ENCODE measurements around the gene AMBRA1.
A peak's percentile ranks its signal among the peaks of the same experiment; 100 is the strongest.

Gene AMBRA1

DNA sequence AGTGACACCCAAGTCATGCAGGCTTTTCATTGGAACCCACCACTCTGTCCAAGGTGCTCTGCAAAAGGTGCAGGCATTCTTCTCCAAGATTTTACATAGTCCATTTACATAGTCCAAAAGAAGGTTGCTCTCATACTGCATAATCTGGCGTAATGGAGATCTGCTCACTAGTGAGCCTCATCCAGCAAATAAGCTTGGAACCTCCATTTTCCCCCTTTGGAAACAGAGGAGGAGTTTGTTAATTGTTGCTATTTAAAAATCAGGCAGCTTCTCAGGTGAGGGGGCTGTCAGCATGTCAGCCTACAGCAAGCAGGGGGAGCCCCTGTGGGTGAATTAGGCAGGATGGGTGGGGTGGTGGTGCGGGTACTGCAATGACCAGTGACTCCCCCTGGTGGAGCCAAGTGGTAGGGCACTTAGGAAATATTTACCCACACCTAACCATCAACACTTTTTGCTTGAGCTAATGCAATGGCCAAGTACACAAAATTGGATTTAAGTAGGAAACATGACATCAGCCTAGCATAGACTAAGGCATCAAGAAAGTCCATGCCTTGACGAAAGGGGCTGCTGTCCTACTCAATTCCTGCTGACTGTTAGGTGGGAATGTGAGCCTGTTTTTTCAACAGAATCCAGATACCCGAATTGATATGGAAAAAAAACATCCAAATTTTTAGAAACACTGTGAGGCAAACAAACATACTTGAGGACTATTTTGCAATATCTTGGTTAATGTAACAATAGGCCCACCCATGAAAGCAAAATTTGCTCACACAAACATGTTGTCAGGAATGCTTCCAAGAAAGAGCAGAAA, 64.5 kb downstream of the AMBRA1 start:
- TF ChIP-seq, protein P1, sequence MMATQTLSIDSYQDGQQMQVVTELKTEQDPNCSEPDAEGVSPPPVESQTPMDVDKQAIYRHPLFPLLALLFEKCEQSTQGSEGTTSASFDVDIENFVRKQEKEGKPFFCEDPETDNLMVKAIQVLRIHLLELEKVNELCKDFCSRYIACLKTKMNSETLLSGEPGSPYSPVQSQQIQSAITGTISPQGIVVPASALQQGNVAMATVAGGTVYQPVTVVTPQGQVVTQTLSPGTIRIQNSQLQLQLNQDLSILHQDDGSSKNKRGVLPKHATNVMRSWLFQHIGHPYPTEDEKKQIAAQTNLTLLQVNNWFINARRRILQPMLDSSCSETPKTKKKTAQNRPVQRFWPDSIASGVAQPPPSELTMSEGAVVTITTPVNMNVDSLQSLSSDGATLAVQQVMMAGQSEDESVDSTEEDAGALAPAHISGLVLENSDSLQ (IDR thresholded peaks at IDR 0.05), result no peak
- TF ChIP-seq NFRKB (IDR thresholded peaks at IDR 0.05) (no peak), FOXK2 (IDR thresholded peaks at IDR 0.05) (no peak), SUZ12 (IDR thresholded peaks at IDR 0.05) (no peak), SP1 (IDR thresholded peaks at IDR 0.05) (no peak), FOXA1 (IDR thresholded peaks at IDR 0.05) (no peak), BHLHE40 (IDR thresholded peaks at IDR 0.05; ENCODE audit: borderline replicate concordance) (no peak), TARDBP (IDR thresholded peaks at IDR 0.05) (no peak), ARNT (IDR thresholded peaks at IDR 0.05) (no peak), HDGF (IDR thresholded peaks at IDR 0.05; ENCODE audit: borderline replicate concordance) (no peak), LEF1 (IDR thresholded peaks at IDR 0.05; ENCODE audit: borderline replicate concordance) (no peak), ZNF384 (IDR thresholded peaks at IDR 0.05) (no peak), ELF4 (IDR thresholded peaks at IDR 0.05) (no peak), L3MBTL2 (conservative IDR thresholded peaks at IDR 0.05) (no peak)
- ChIA-PET POLR2A (interaction anchor here (0.6 to 1.1 kb wide), 2 partner anchors 65 to 286 kb away, joined by 3 read pairs; partner anchors contain the start of gene AMBRA1), CTCF (interaction anchor here (0.6 to 1.6 kb wide), 15 partner anchors 11 to 678 kb away, joined by 3 to 16 read pairs (median 4); partner anchors contain the start of gene CHRM4)
- peak; percentile 83 for DNase-seq (ENCODE audit: extremely low spot score)

DNA sequence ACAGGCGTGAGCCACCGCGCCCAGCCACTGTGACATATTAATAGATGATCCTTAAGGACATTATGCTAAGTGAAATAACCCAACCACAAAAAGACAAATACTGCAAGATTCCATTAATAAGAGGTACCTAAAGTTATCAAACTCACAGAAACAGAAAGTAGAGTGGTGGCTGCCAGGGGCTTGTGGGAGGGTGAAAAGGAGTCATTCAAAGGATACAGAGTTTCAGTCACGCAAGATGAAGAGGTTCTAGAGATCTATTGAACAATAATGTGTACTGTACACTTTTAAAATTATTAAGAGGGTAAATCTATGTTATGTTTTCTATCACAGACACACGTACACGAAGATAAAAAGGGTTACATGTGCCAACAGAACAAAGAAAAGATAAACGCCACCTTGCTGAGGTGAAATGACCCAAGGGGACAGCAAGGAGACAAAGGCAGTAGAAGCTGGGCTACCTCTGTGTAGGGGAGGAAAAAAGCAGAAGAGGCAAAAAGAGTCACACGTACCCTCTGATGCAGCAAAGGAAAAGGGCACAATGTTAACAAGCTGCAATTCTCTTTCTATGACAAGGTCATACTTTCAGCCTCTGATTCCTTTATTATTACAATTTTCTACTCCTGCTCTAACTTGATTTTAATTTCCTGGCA, 65.3 kb downstream of the AMBRA1 start:
- ChIA-PET CTCF (interaction anchor here (0.8 to 1.6 kb wide), 9 partner anchors 10 to 177 kb away, joined by 3 to 16 read pairs (median 5); partner anchors contain the start of gene CHRM4), POLR2A (interaction anchor here (1.1 kb wide), 1 partner anchor 65 kb away, joined by 3 read pairs; the partner anchor contains the start of gene AMBRA1)
- DNase-seq (ENCODE audit: extremely low spot score), result no peak
- no peak for TF ChIP-seq HDGF (IDR thresholded peaks at IDR 0.05; ENCODE audit: borderline replicate concordance)
- no peak for TF ChIP-seq SP1 (IDR thresholded peaks at IDR 0.05)
- no peak for TF ChIP-seq ELF4 (IDR thresholded peaks at IDR 0.05)

DNA sequence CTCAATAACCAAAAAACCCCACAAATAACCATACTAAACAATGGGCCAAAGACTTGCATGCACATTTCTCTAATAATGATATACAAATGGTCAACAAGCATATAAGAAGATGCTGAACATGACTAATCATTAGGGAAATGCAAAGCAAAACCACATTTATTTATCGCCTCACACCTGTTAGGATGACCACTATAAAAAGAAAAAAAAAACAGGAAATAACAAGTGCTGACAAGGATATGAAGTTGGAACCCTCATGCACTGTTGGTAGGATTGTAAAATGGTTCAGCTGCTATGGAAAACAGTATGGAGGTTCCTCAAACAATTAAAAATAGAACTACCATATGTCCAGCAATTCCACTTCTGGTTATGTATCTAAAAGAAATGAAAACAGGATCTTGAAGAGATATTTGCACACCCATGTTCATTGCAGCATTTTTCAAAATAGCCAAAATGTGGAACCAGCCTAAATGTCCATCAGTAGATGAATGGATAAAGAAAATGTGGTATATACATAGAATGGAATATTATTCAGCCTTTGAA, 66.2 kb downstream of the AMBRA1 start:
- TF ChIP-seq CTBP1 (IDR thresholded peaks at IDR 0.05; ENCODE audit: borderline replicate concordance) (no peak), ARNT (IDR thresholded peaks at IDR 0.05) (no peak), ELF4 (IDR thresholded peaks at IDR 0.05) (no peak), NFRKB (IDR thresholded peaks at IDR 0.05) (no peak), SUZ12 (IDR thresholded peaks at IDR 0.05) (no peak), SP1 (IDR thresholded peaks at IDR 0.05) (no peak)
- POLR2A ChIA-PET, result no interaction called here
- no peak for DNase-seq (ENCODE audit: extremely low spot score)
- CTCF ChIA-PET, result no interaction called here

DNA sequence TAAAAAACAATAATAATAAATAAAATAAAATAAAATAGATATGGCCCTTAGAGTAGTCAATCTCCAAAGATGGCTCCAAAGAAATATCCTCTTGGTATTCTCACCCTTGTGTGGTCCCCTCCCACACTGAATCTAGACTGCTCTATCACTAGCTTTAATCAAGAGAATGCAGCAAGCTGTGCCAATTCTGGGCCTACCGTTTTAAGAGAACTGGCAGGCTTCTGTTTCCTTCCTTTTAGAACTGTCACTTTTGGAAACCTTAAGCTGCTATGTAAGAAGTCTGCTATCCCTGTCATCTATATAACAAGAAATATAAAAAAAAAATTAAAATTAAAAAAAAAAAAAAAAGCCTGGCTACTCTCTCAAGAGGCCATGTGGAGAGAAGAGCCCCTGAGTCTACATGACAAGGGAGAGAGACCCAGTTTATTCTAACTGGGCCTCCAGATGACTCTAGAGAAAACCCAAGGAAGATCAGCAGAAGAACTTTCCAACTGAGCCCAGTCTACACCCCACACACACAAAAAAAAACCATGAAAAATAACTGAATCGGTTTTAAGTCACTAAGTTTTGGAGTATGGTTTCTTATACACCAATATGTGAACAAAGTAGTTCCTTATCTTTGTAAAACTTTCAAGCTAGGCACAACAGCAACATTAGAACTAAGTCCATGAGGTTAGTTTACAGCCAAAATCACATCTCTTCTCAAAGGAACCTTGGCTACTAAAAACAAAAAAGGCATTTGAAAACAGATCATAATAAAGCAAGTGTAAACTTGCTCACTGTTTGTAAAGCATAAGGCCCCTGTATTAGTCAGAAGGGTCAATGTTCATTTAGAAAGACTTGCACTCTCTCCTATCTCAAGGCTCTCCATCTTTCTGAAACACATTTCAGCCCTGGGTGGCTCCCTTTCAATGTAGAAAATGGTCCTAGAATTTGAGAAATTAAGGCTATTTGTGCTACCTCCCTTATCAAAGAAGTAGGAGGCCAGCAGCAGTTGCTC, 67.3 kb downstream of the AMBRA1 start:
- no peak for DNase-seq (ENCODE audit: extremely low spot score)
- POLR2A ChIA-PET, result no interaction called here
- CTCF ChIA-PET, result interaction anchor here (0.5 kb wide), 1 partner anchor 12 kb away, joined by 3 read pairs; no protein-coding TSS in a partner anchor
- TF ChIP-seq FOXA1 (IDR thresholded peaks at IDR 0.05) (no peak), SP1 (IDR thresholded peaks at IDR 0.05) (no peak), TARDBP (IDR thresholded peaks at IDR 0.05) (no peak), BHLHE40 (IDR thresholded peaks at IDR 0.05; ENCODE audit: borderline replicate concordance) (no peak), LEF1 (IDR thresholded peaks at IDR 0.05; ENCODE audit: borderline replicate concordance) (no peak), CTBP1 (IDR thresholded peaks at IDR 0.05; ENCODE audit: borderline replicate concordance) (no peak), NFRKB (IDR thresholded peaks at IDR 0.05) (no peak), FOXM1 (IDR thresholded peaks at IDR 0.05; ENCODE audit: borderline replicate concordance) (no peak), HDGF (IDR thresholded peaks at IDR 0.05; ENCODE audit: borderline replicate concordance) (no peak), SUZ12 (IDR thresholded peaks at IDR 0.05) (no peak), L3MBTL2 (conservative IDR thresholded peaks at IDR 0.05) (no peak), ELF4 (IDR thresholded peaks at IDR 0.05) (no peak), ZNF384 (IDR thresholded peaks at IDR 0.05) (no peak), ARNT (IDR thresholded peaks at IDR 0.05) (no peak), FOXK2 (IDR thresholded peaks at IDR 0.05) (no peak)
- TF ChIP-seq, protein P1 (IDR thresholded peaks at IDR 0.05), result no peak

DNA sequence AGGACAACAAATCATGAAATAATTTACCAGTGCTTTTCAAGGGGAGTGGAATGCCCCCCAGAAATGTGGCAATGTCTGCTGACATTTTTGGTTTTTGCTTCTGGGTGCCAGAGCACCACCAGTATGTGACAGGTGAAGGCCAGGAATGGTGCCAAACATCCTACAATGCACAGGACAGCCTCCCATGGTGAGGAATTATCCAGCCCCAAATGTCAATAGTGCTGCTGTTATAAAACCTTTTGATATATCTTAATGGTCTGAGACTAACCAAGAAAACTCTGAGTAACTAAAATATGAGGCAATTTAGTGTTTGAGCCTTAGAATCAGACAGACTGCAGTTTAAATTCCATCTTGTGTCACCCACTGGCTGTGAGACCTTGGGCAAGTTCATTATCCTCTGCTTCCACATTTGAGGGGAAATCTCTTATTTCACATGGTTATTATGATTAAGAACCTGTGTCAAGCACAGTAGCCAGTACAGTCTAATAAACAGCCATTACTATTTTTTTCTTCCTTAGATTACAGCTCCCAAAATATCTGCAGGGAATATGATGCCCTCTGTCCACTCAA, 69.5 kb downstream of the AMBRA1 start:
- ChIA-PET POLR2A (no interaction called here), CTCF (interaction anchor here (1.9 kb wide), 1 partner anchor 34 kb away, joined by 5 read pairs; no protein-coding TSS in a partner anchor)
- DNase-seq (ENCODE audit: extremely low spot score), result no peak
- TF ChIP-seq ELF4 (IDR thresholded peaks at IDR 0.05) (no peak), ARNT (IDR thresholded peaks at IDR 0.05) (no peak), BHLHE40 (IDR thresholded peaks at IDR 0.05; ENCODE audit: borderline replicate concordance) (no peak), FOXK2 (IDR thresholded peaks at IDR 0.05) (no peak), LEF1 (IDR thresholded peaks at IDR 0.05; ENCODE audit: borderline replicate concordance) (no peak), L3MBTL2 (conservative IDR thresholded peaks at IDR 0.05) (no peak), SUZ12 (IDR thresholded peaks at IDR 0.05) (no peak), CTBP1 (IDR thresholded peaks at IDR 0.05; ENCODE audit: borderline replicate concordance) (no peak), TARDBP (IDR thresholded peaks at IDR 0.05) (no peak), FOXA1 (IDR thresholded peaks at IDR 0.05) (no peak), ZNF384 (IDR thresholded peaks at IDR 0.05) (no peak), NFRKB (IDR thresholded peaks at IDR 0.05) (no peak), HDGF (IDR thresholded peaks at IDR 0.05; ENCODE audit: borderline replicate concordance) (no peak), SP1 (IDR thresholded peaks at IDR 0.05) (no peak), FOXM1 (IDR thresholded peaks at IDR 0.05; ENCODE audit: borderline replicate concordance) (no peak)
- TF ChIP-seq, protein P1 (IDR thresholded peaks at IDR 0.05), result no peak

Measured in HEK293T (cell line).